Keratinocyte (primary cell): ENCODE results near the gene NUAK2. TPM values are rescaled to one million over a fixed set of nuclear protein-coding genes. Genes with fewer than 3 reads are reported as not detected.

Source experiments
- DNase-seq: peaks from one replicate; pipeline ENCODE4 v3.0.0-alpha.2; 2011; ENCODE audit warnings: low read depth, missing footprints, low spot score
- FAIRE-seq: peaks from 2 replicates; lab custom pipeline; 2011; peaks lifted over from hg19 to GRCh38; lab: Jason Lieb, UNC
- H2AFZ ChIP-seq: 2 replicates; pipeline ENCODE4 v1.6.0; 2012; ENCODE audit warnings: low read length, control low read depth, inconsistent platforms; ENCODE audit not compliant: control insufficient read depth
- H3K27ac ChIP-seq: 2 replicates; pipeline ENCODE4 v1.5.1; 2011; ENCODE audit warnings: low read length; ENCODE audit not compliant: control insufficient read depth, insufficient read depth
- H3K27me3 ChIP-seq: 3 replicates; pipeline ENCODE4 v1.6.0; 2011; ENCODE audit warnings: low read length; ENCODE audit not compliant: control insufficient read depth, insufficient read depth; ENCODE audit errors: extremely low read depth
- H3K36me3 ChIP-seq, 2 experiments: 2 replicates in 1 of 2; 3 replicates in 1 of 2; pipeline ENCODE4 v1.5.1; 2011; ENCODE audit warnings: low read length in 2 of 2, mild to moderate bottlenecking in 1 of 2; ENCODE audit not compliant: control insufficient read depth in 2 of 2, insufficient read depth in 2 of 2; ENCODE audit errors: extremely low read depth in 1 of 2
- H3K4me1 ChIP-seq: 3 replicates; pipeline ENCODE4 v1.5.1; 2011; ENCODE audit warnings: low read length; ENCODE audit not compliant: control insufficient read depth, insufficient read depth; ENCODE audit errors: extremely low read depth
- H3K4me2 ChIP-seq: 3 replicates; pipeline ENCODE4 v1.6.0; 2011; ENCODE audit warnings: low read depth, low read length; ENCODE audit not compliant: control insufficient read depth, insufficient read depth; ENCODE audit errors: extremely low read depth
- H3K4me3 ChIP-seq, 3 experiments: fragments of 200-600 bp in 1 of 3; sonication (generic) in 1 of 3; 2 replicates in 2 of 3; 3 replicates in 1 of 3; pipeline ENCODE4 v1.5.1; 2011 to 2016; ENCODE audit warnings: low read length in 3 of 3, mild to moderate bottlenecking in 3 of 3, control low read depth in 2 of 3, inconsistent platforms in 1 of 3, low read depth in 1 of 3, mixed read lengths in 1 of 3, mixed run types in 1 of 3, moderate library complexity in 1 of 3; ENCODE audit not compliant: control insufficient read depth in 2 of 3, insufficient read depth in 2 of 3; ENCODE audit errors: extremely low read depth in 1 of 3
- H3K79me2 ChIP-seq: 2 replicates; pipeline ENCODE4 v1.6.0; 2012; ENCODE audit warnings: low read length; ENCODE audit not compliant: control insufficient read depth, insufficient read depth
- H3K9ac ChIP-seq: 3 replicates; pipeline ENCODE4 v1.6.0; 2011; ENCODE audit warnings: low read length; ENCODE audit not compliant: control insufficient read depth, insufficient read depth; ENCODE audit errors: extremely low read depth
- H3K9me1 ChIP-seq: 3 replicates; pipeline ENCODE4 v1.6.0; 2011; ENCODE audit warnings: low read length; ENCODE audit not compliant: control insufficient read depth, insufficient read depth; ENCODE audit errors: extremely low read depth
- H3K9me3 ChIP-seq: 2 replicates; pipeline ENCODE4 v1.5.1; 2012; ENCODE audit warnings: low read depth, low read length; ENCODE audit not compliant: control insufficient read depth
- H4K20me1 ChIP-seq: 3 replicates; pipeline ENCODE4 v1.6.0; 2011; ENCODE audit warnings: low read length; ENCODE audit not compliant: control insufficient read depth, insufficient read depth; ENCODE audit errors: extremely low read depth
- EZH2 ChIP-seq: IDR thresholded peaks from one replicate; pipeline ENCODE4 v1.6.1; 2012; ENCODE audit warnings: inconsistent platforms, mild to moderate bottlenecking, low read length, moderate library complexity
- dilution Hi-C: fragments of 300-500 bp; cut with MboI; formaldehyde crosslinking; loops from one replicate; pipeline ENCODE4 v1.7.0; 2020; ENCODE audit warnings: low sequenced_read_pairs; ENCODE audit not compliant: extremely low pct_ligation_motif_present
- polyA plus RNA-seq, 5 experiments: library from polyadenylated mRNA; depleted of rRNA in 3 of 5; stranded (reverse) in 3 of 5; stranded (forward) in 1 of 5; unstranded in 1 of 5; fragments of >200 nt; gene quantifications; 1 replicate in 1 of 5; 2 replicates in 3 of 5; 3 replicates in 1 of 5; pipeline versions ENCODE4 v1.2.1 to v1.2.3, GENCODE V29; 2011 to 2012; ENCODE audit warnings: missing spikeins in 2 of 5, low read depth in 1 of 5, low replicate concordance in 1 of 5
- TF ChIP-seq, protein P1 (sequence below), 3 experiments: IDR thresholded peaks in 1 of 3; conservative IDR thresholded peaks in 1 of 3; optimal IDR thresholded peaks in 1 of 3; 2 replicates in 2 of 3; 3 replicates in 1 of 3; pipeline versions ENCODE3 to v1.5.1; 2011; ENCODE audit warnings: low read length in 3 of 3, mild to moderate bottlenecking in 3 of 3, moderate library complexity in 2 of 3, control low read depth in 1 of 3, inconsistent platforms in 1 of 3; ENCODE audit not compliant: insufficient read depth in 2 of 3; ENCODE audit errors: extremely low read depth in 1 of 3

NUAK2 gene
- polyA plus RNA-seq, 1 donor (not counting 4 experiments of a cell fraction or from before 2014, with no cell fraction given), result 3.9 TPM

DNA sequence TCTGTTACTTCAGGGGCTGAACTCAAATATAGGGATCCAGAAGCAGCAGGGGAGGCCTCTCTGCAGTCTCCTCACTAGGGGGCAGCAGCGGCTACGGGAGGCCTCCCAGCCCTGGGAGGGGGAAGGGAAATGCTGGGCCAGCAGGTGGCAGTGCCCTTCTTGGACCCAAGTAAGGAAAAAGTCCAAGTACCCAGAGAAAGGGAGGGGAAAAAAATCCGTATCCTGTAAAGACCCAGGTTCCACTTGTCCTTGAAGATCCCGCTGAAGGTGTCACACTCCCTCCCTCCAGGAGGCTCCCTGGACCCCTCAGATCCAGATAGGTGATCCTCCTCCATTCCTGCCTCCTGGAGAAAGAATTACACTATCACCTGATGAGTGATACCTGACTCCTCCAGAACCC is 14.1 kb upstream of the NUAK2 start:
- no peaks in the 10 kb centered on the region for H4K20me1 ChIP-seq
- H2AFZ ChIP-seq, result no peak overlapping the region
- H3K9ac ChIP-seq, result no peak overlapping the region
- no peaks in the 10 kb centered on the region for H3K79me2 ChIP-seq
- no peaks in the 10 kb centered on the region for H3K4me1 ChIP-seq
- dilution Hi-C loops, result loop anchor here (5.0 kb wide), 1 partner anchor 58 kb away; no protein-coding TSS in a partner anchor
- no peaks in the 10 kb centered on the region for H3K36me3 ChIP-seq
- H3K9me1 ChIP-seq, result no peaks in the 10 kb centered on the region
- no peak overlapping the region for H3K4me3 ChIP-seq
- TF ChIP-seq, protein P1, sequence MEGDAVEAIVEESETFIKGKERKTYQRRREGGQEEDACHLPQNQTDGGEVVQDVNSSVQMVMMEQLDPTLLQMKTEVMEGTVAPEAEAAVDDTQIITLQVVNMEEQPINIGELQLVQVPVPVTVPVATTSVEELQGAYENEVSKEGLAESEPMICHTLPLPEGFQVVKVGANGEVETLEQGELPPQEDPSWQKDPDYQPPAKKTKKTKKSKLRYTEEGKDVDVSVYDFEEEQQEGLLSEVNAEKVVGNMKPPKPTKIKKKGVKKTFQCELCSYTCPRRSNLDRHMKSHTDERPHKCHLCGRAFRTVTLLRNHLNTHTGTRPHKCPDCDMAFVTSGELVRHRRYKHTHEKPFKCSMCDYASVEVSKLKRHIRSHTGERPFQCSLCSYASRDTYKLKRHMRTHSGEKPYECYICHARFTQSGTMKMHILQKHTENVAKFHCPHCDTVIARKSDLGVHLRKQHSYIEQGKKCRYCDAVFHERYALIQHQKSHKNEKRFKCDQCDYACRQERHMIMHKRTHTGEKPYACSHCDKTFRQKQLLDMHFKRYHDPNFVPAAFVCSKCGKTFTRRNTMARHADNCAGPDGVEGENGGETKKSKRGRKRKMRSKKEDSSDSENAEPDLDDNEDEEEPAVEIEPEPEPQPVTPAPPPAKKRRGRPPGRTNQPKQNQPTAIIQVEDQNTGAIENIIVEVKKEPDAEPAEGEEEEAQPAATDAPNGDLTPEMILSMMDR (optimal IDR thresholded peaks at IDR 0.05 in 1 of 3, IDR thresholded peaks at IDR 0.05 in 1 of 3, conservative IDR thresholded peaks at IDR 0.05 in 1 of 3; ENCODE audit: extremely low read depth in 1 of 3, insufficient read depth in 2 of 3, low read length in 3 of 3), result peak; percentile 95 to 99 (median 99)
- TF ChIP-seq EZH2, result no peak
- no peak for DNase-seq
- no peak overlapping the region for H3K4me2 ChIP-seq
- no peak overlapping the region for H3K27ac ChIP-seq
- H3K9me3 ChIP-seq, result no peaks in the 10 kb centered on the region
- FAIRE-seq, result peak; percentile 13
- H3K27me3 ChIP-seq, result peaks cover 13% of the 10 kb centered on the region

DNA sequence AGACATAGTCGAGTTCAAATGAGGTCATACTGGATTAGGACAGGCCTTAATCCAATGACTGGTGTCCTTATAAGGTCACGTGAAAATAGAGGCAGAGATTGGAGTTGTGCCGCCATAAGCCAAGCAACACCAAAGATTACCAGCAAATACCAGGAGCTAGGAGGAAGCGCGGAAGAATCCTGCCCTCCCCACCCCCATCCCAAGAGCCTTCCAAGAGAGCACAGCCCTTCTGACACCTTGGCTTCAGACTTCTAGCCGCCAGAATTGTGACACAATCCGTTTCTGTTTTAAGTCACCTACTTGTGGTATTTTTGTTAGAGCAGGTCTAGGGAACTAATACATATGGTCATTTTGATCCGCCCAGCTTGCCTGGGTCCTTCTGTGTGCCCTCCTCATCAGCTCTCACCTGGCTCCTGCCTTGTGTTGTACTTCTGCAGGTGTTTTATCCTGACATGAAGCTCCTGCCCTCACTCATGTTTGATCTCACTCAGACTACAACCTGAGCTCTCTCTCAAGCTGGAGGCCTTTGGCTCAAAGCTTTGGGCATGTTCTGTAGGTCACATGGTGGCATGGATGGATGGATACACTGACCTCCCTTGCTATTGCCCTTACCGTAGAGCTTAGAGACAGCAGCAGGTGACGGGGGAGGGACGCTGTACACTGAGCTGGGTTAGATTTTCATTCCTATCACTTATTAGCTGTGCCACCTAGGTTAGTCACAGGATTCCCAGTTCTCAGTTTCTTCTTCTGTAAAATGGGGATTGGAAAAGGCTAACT is 10.7 kb upstream of the NUAK2 start:
- Histone ChIP-seq H3K27ac (no peak overlapping the region), H3K9me1 (no peaks in the 10 kb centered on the region), H2AFZ (no peak overlapping the region), H3K4me2 (no peak overlapping the region), H4K20me1 (no peaks in the 10 kb centered on the region), H3K4me1 (no peaks in the 10 kb centered on the region), H3K79me2 (no peaks in the 10 kb centered on the region), H3K36me3 (no peaks in the 10 kb centered on the region), H3K9me3 (no peaks in the 10 kb centered on the region), H3K27me3 (peaks cover 24% of the 10 kb centered on the region), H3K9ac (no peak overlapping the region), H3K4me3 (no peak overlapping the region)
- dilution Hi-C loops, result no loop called here
- no peak for FAIRE-seq
- TF ChIP-seq, protein P1 (optimal IDR thresholded peaks at IDR 0.05 in 1 of 3, IDR thresholded peaks at IDR 0.05 in 1 of 3, conservative IDR thresholded peaks at IDR 0.05 in 1 of 3; ENCODE audit: extremely low read depth in 1 of 3, insufficient read depth in 2 of 3, low read length in 3 of 3), result no peak
- no peak for TF ChIP-seq EZH2
- DNase-seq, result no peak
